Astrocyte of the hippocampus (primary cell): Measurements from ENCODE around the gene PSMD14.
"Not testable (repeated sequence)": the region's sequence is repeated elsewhere in the genome, so short reads cannot be mapped to it uniquely, and the experiment has no call there.

Source experiments
- DNase-seq: peaks from one replicate; pipeline ENCODE4 v3.0.0; 2011; ENCODE audit warnings: low read depth, low spot score

Gene PSMD14

DNA sequence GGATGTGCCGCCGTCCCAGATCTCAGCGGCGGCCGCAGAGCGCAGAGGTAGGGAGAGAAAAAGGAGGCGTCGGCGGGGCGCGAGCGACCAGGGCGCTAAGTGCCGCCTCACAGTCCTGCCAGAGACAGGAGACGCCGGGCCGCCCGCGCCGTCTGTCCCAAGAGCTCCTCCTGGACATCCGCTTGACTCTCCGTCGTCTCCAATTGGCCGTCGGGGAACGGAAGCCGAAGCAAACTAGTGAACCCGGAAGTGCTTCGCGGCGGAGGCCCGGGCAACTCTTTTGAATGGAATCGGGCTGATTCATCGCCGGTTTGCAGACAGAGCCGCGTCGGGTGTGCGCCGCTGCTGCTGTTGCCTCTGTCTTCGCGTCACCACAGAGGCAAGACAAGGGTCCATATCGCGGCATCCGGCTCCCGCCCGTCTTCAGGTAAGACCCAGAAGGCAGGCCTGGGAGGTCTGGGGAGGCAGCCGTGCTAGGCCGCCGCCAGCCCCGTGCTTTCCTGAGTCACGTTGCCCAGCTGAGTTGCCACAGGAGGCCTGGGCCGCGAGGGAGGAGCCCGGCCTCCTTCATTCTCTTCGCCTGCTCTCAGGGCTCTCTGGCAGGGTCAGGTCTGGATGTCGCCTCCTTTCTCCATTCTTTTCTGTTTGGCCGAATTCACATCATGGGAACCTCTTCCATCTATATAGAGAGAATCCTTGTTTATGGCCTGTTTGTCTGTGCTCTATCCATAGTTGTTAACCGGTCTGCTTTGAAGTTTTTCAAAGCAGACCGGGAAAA lies at the start of gene PSMD14:
Gene PSMD14 (plus strand): TSS at position 248 of the 778 bp plus-strand sequence. CDS start 10,401 bp downstream, outside the sequence.
- DNase-seq, result peak; percentile 97

- DNase-seq, result no peak
Measured at GRCh38 chr2:161265874-161266273, 42.4 kb upstream of the PSMD14 start.

DNA sequence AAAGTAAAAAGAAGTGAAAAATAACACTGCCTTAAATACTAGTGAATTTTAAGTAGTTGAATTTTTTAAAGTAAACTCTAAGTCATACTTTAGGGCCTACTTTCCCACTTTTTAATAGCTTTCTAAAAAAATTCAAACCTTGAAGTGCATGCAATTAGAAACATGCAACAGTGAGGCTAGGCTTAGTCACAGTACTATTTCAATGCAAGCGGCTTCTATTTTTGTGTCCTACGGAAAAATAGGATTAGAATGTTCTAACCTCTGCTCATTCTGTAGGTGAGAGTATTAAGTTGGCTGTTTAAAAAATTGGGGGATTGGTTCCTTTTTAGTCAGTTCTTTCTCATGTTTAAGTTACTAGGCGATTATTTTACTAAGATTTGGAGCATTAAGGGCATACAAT lies 39.1 kb upstream of the PSMD14 start:
- DNase-seq, result no peak

GRCh38 chr2:161273038-161273760 lies 35.0 kb upstream of the PSMD14 start:
- DNase-seq, result peak; percentile 70

DNA sequence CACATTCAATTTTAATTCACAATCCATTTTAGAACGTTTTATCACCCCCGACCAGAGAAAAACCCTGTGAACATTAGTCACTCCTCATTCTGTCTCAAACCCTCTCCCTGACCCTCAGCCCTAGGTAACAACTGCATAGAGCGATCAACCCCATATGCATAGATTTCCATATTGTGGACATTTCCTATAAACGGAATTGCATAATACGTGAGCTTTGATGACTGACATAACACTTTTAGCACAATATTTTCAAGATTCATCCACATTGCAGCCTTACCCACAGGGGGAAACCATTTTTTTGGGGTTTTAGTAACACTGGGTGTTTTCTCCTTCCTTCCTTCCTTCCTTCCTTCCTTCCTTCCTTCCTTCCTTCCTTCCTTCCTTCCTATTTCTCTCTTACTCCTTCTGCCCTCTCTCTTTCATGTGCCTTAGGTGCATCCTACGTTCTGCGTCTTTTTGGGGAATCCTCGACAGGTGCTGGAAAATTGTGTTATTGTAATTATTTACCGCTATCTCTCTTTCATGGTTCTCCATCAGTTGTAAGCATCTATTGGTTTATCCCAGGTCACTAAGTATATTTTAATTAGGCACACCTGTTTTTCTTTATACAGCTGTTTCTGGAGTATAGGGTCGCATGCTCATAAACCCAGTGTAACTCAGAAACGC lies 29.5 kb upstream of the PSMD14 start:
- peak; percentile 13 for DNase-seq

- DNase-seq, result not testable (repeated sequence)
Measured at GRCh38 chr2:161279230-161279815, 28.9 kb upstream of the PSMD14 start.

DNA sequence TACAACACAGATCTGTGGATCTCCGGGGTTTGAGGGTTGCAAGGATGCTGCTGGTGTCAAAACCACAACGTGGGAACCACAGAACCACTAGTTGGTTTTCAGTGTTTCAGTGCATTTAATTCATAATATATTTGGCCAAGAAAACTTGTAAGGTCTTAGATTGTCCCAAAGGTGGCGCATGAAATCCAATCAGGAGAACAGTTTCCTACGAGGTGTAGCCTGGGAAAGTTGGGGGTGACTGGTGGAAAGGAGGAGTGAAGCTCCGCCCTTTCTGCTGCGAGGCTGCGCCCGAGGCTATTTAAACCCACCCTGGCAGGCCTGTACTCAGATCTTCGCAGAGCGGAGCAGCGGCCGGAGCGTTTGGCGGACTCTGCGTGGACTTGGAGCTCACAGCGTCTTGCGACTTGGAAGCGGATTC lies 27.3 kb upstream of the PSMD14 start:
- DNase-seq, result peak; percentile 10

GRCh38 chr2:161281615-161282310 lies 26.5 kb upstream of the PSMD14 start:
- DNase-seq, result not testable (repeated sequence)

- not testable (repeated sequence) for DNase-seq
Measured at GRCh38 chr2:161282311-161282644, 25.9 kb upstream of the PSMD14 start.

GRCh38 chr2:161283926-161284325 lies 24.3 kb upstream of the PSMD14 start:
- peak; percentile 75 for DNase-seq

GRCh38 chr2:161303535-161304050 lies 4.6 kb upstream of the PSMD14 start:
- DNase-seq, result no peak

DNA sequence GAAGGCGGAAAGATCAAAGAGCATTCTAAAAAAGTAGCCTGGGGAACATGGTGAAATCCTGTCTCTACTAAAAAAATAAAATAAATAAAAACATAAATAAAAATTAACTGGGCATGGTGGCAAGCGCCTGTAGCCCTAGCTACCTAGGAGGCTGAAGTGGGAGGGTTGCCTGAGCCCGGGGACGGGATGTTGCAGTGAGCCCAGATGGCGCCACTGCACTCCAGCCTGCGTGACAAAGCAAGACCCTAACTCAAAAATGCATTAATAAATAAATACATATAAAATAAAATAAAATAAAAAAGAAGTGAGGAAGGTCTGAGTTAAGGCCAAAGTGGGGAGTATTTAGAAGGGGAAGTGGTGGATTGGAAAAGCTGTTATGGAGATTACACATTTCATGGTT lies 1.3 kb upstream of the PSMD14 start:
- no peak for DNase-seq

DNA sequence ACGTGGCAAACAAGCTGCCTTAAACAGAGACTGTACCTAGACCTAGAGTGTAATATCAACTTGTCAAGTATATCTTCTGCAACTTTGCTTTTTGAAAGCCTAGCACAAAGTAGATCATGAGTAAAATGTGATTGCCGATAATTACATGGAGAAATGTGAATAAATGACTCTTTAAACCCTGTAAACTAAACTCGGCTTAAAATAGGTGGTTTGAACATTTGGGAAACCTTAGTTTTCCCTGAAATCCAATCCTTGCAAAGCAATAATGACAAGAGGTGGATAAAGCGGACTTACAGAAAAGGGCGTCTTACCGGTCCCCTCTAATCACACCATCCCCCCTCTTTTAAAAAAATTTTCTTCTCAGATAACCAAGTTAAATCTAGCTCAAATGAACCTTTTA lies 549 bp upstream of the PSMD14 start:
- DNase-seq, result peak; percentile 3

DNA sequence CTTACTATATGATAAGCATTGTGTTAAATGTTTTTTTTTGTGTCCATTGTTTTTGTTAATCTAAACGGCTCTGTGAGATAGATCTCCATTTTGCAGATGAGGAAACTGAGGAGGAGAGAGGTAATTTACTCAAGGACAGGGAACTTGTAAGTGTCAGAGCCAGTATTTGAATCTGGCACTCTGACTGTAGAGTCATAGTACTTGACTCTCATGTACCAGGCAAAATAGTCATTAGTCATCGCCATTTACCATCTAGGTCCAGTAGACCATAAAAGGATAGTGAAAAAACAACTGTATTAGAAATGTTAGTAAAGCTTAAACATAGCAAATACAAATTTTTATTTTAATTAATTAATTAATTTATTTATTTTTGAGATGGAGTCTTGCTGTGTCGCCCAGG lies 4.8 kb downstream of the PSMD14 start:
- peak; percentile 4 for DNase-seq

- no peak for DNase-seq
Measured at GRCh38 chr2:161315380-161315779, 7.2 kb downstream of the PSMD14 start.

GRCh38 chr2:161316701-161317100 lies 8.5 kb downstream of the PSMD14 start:
- DNase-seq, result no peak

- DNase-seq, result peak; percentile 35
Measured at GRCh38 chr2:161321944-161322648, 13.9 kb downstream of the PSMD14 start.

DNA sequence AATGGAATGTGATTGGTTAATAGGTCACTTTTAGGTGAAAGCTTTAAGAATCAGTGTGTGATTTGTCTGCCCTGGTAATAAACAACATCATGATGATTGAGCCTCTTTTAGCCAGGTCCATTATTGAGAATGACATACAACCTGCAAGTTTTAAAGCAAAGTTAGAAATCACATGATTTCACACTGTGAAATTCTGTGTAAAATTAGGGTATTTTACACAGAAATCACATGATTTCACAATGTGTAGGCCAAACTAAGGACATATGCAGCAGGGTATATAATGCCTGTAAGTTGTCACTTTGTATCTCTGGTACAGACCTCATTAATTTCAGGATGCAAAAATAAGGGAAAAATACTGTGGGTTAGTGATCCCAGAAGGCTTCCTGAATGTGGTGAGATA lies 16.7 kb downstream of the PSMD14 start:
- DNase-seq, result no peak

DNA sequence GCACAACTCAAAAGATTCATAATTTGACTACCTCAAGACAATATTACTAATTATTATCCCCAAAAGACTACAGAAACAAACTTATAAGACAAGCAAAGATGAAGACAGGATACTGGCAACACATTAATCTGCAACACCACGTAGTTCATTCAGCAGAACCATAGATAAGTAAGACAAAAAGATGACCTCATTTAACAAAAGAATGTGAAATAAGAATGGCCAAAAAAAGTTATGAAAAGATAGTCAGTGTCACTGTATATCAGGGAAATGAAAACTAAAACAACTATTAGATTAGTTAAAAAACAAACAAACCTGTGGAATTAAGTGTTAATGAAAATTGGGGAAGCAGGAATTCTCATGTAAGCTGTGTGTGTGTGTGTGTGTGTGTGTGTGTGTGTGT lies 19.4 kb downstream of the PSMD14 start:
- DNase-seq, result no peak

- peak; percentile 16 for DNase-seq
Measured at GRCh38 chr2:161332371-161332967, 24.2 kb downstream of the PSMD14 start.
